NCI-H82 treated with DMSO at 0.1 percent for 48 hours (cell line): ENCODE results near the gene OR2B3.
A peak's percentile ranks its signal among the peaks of the same experiment; 100 is the strongest.
"Not testable (repeated sequence)": the region's sequence is repeated elsewhere in the genome, so short reads cannot be mapped to it uniquely, and the experiment has no call there.

Experiments used
- DNase-seq: peaks from one replicate; lab custom pipeline; 2025; ENCODE audit not compliant: unreplicated experiment; lab: John Stamatoyannopoulos, UW

The OR2B3 gene, protein sequence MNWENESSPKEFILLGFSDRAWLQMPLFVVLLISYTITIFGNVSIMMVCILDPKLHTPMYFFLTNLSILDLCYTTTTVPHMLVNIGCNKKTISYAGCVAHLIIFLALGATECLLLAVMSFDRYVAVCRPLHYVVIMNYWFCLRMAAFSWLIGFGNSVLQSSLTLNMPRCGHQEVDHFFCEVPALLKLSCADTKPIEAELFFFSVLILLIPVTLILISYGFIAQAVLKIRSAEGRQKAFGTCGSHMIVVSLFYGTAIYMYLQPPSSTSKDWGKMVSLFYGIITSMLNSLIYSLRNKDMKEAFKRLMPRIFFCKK

DNA sequence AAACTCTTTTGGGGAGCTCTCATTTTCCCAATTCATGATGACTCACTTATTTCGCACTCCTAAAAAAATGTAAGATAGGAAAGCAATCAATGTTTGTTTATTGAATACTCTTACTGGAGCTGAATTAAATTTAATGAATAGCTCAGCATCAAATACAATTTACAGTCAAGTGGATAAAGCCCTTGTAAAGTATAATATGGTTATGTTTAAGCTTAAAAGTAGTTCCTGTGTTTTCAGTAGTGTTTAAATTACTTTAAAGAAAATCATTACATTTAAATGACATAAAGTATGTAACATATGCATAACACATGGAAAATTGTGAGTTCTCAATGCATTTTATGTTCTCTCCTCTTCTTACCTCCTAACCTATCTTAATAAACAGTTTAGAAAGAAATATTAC is at the start of gene OR2B3:
OR2B3 (minus strand) TSS at position 101 of the 400 bp plus-strand sequence; CDS start at position 36, 65 bp downstream.
- DNase-seq, result no peak

DNA sequence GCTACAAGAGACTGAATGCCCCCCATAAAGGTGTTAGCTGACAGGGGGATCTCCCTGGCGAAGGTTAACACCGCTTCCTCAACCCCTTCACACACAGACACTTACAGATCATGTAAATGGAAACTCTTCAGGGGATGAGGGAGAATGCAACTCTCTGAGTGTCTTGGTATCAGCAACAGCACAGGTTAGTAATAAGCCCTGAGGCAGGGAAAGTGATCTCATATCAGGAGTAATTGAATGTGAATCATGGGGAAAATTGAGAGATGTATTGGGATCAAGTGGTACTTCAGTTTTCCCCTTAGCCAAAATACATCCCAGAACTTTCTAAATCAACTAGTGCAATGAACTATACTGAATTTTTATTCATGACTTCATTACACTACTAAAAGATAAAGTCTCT is 44.6 kb upstream of the OR2B3 start:
- DNase-seq, result no peak

DNA sequence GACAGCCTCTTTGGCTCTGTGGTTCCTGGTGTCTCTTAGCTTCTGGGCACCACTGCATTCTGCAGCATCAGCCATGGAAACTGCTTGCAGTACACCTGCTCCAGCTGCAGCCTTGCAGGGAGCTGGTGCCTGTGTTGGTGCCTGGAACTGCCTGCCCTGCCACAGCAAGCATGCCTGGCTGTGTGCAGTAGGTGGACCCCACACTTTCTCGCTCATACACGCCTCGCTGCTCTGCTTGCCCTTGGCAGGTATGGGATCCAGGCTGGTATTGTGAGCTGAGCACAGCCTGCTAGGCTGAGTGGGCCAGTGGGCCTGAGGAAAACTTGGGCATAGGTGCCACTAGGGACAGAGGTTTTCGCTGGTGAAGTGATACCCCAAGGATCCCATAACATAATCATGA is 43.5 kb upstream of the OR2B3 start:
- no peak for DNase-seq

GRCh38 chr6:29129326-29130012 is 42.4 kb upstream of the OR2B3 start:
- DNase-seq, result no peak

GRCh38 chr6:29114964-29115363 is 27.9 kb upstream of the OR2B3 start:
- DNase-seq, result not testable (repeated sequence)

DNA sequence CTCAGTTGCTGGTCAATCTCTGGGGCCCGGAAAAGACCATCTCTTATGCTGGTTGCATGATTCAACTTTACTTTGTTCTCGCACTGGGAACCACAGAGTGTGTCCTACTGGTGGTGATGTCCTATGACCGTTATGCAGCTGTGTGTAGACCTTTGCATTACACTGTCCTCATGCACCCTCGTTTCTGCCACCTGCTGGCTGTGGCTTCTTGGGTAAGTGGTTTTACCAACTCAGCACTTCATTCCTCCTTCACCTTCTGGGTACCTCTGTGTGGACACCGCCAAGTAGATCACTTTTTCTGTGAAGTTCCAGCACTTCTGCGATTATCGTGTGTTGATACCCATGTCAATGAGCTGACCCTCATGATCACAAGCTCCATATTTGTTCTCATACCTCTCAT is 25.0 kb upstream of the OR2B3 start:
- no peak for DNase-seq

- no peak for DNase-seq
Measured at GRCh38 chr6:29107758-29108157, 20.6 kb upstream of the OR2B3 start, which contains the start of gene OR2J3. Gene OR2J3, plus strand, starts transcription at chr6:29108058. Its CDS starts 3,833 bp downstream, at chr6:29111891.

DNA sequence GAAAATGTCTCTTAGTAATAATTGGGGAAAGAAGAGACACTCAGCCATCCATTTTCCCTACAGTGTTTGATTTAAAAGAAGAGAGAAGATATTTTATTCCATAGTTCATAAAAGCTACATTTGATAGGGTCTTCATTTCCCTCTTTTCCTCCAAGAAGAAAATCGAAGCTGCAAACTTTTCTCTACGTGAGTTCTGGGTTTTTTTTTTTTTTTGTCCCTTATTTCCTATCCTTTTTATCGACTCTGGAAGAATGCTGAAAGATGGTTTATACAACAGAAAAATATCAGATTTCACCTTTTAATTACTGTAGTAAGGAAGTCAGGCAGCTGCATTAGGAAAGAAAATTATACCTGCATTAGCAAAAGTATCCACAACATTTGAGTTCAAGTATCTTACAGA is 12.1 kb upstream of the OR2B3 start, which contains the start of gene OR2J1:
OR2J1 (plus strand) TSS at position 301 of the 400 bp plus-strand sequence. CDS start 1,453 bp downstream, outside the sequence.
- no peak for DNase-seq

- DNase-seq, result no peak
Measured at GRCh38 chr6:29097803-29098202, 10.7 kb upstream of the OR2B3 start.

DNA sequence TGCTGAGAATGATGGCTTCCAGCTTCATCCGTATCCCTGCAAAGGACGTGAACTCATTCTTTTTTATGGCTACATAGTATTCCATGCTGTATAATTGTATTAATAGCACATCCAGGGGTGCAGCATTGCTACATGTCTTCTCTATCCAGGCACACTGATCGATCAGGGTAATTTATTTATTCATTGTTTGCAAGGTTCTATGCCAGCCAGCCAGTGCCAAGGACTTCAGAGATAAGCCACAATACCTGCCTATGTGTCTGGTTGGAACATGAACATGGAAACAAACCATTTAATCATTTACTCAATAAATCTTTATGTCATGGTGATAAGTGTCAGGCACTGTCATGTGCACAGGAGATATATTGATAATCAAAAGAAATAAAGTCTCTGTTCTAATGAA is 5.8 kb upstream of the OR2B3 start:
- no peak for DNase-seq

- no peak for DNase-seq
Measured at GRCh38 chr6:29082457-29082856, 4.7 kb downstream of the OR2B3 start.

DNA sequence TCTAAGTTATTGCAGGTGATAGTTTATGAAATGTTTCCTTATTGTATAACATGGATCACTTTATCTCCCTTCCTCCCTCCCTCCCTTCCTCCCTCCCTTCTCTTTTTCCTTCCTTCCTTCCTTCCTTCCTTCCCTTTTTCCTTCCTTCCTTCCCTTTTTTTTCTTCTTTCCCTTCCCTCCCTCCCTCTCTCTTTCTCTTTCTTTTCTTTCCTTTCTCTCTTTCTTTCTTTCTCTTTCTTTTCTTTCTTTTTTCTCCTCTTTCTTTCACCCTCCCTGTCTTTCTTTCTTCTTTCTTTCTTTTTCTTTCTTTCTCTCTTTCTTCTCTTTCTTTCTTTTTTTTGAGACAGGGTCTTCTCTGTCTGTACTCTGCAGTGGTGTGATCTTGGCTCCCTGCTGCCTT is 5.8 kb downstream of the OR2B3 start:
- DNase-seq, result no peak

GRCh38 chr6:29079203-29079602 is 7.9 kb downstream of the OR2B3 start:
- no peak for DNase-seq

- peak; percentile 19 for DNase-seq
Measured at GRCh38 chr6:29071831-29072723, 15.0 kb downstream of the OR2B3 start.

DNA sequence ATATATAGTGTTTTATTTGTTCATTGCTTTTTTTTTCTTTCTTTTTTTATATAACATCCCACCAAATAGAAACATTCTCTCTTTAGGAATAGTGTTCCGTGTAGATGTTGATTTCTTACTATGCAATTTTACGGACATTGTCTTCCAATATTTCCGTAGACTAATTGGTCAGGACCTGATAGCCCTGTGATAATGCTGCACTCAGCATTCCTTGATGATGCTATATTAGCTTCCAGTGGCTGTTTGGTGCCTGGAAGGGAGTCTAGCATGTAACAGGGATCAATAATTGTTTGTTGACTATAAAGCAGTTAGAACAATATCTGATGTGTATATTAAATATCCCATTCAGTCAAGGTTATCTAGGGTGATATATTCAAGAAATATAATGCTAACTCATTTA is 35.4 kb downstream of the OR2B3 start:
- no peak for DNase-seq

DNA sequence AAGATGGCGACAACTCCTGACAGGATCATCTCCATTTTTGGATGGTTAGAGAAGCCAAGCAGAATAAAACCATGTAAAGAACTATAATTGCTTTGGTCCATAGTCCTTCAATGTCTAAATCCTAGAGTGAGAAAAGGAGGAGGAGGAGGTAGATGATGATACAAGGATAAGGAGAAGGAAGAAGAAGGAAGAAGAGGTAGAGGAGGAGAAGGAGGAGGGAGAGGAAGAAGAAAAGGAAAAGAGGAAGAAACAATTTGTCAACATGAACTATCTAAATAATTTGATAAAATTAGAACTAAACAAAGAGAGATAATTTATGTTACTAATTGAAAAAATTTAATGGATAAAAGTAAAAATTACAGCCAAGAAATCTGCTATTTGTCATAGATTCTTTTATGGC is 42.0 kb downstream of the OR2B3 start, which contains the start of gene OR2W1:
OR2W1 (minus strand) TSS at position 101 of the 400 bp plus-strand sequence; CDS start at position 101, 0 bp downstream.
- no peak for DNase-seq
